Transverse colon (tissue), 4 donors: ENCODE results near the gene TBCEL. TPM values are rescaled to one million over a fixed set of nuclear protein-coding genes. Genes with fewer than 3 reads are reported as not detected.

Experiments used
- DNase-seq: peaks from one replicate; pipeline ENCODE4 v3.0.0-alpha.2; 2019
- H3K27ac ChIP-seq, 4 donors: fragments of 200-600 bp; sonication (generic); 2 replicates each; pipeline ENCODE4 v1.5.1; 2016 to 2018; ENCODE audit warnings: inconsistent platforms in 4 of 4
- H3K27me3 ChIP-seq: fragments of 200-600 bp; sonication (generic); 2 replicates; pipeline ENCODE4 v1.5.1; 2017; ENCODE audit warnings: inconsistent platforms
- H3K36me3 ChIP-seq, 4 donors: fragments of 200-600 bp; sonication (generic); 2 replicates each; pipeline ENCODE4 v1.5.1; 2017 to 2019; ENCODE audit warnings: inconsistent platforms in 4 of 4
- H3K4me1 ChIP-seq, 4 donors: fragments of 200-600 bp; sonication (generic); 2 replicates each; pipeline ENCODE4 v1.5.1; 2017 to 2020; ENCODE audit warnings: inconsistent platforms in 4 of 4
- H3K4me3 ChIP-seq, 4 donors: fragments of 200-600 bp; sonication (generic); 1 replicate in 1 of 4; 2 replicates in 3 of 4; pipeline versions ENCODE4 v1.5.1 to v1.6.1; 2017 to 2019; ENCODE audit warnings: inconsistent platforms in 4 of 4
- H3K9me3 ChIP-seq, 2 donors: fragments of 200-600 bp; sonication (generic); 2 replicates each; pipeline ENCODE4 v1.5.1; 2017 to 2019; ENCODE audit warnings: inconsistent platforms in 2 of 2
- EP300 ChIP-seq: sonication (generic); formaldehyde crosslinking; IDR thresholded peaks from one replicate; pipeline ENCODE4 v1.6.1; 2017; ENCODE audit warnings: antibody characterized with exemption, low read depth
- POLR2A ChIP-seq: fragments of 450-650 bp; IDR thresholded peaks from one replicate; pipeline ENCODE4 v1.6.1; 2016; ENCODE audit warnings: antibody characterized with exemption, mild to moderate bottlenecking, moderate library complexity
- POLR2AphosphoS5 ChIP-seq, 3 donors: sonication (generic); formaldehyde crosslinking; IDR thresholded peaks; one replicate each; pipeline ENCODE4 v1.6.1; 2016; ENCODE audit warnings: antibody characterized with exemption in 3 of 3
- WGBS, 2 donors: methylation state at CpG; one replicate each; pipeline ENCODE4 v1.1.5; 2018; ENCODE audit warnings: low coverage in 1 of 2; 5-methylcytosine and 5-hydroxymethylcytosine counted together
- in situ Hi-C, 4 donors: fragments of 200-750 bp; cut with MboI; loops; one replicate each; pipeline versions ENCODE4 v1.15.0 to v1.15.1; 2017; ENCODE audit warnings: low sequenced_read_pairs in 3 of 4, low pct_ligation_motif_present in 1 of 4, low pct_unique_long_range_greater_than_20kb in 1 of 4
- intact Hi-C: fragments of 100-400 bp; cut with DNase I; formaldehyde crosslinking; loops from one replicate; pipeline ENCODE4 v1.15.1; 2023; ENCODE audit warnings: low total_unique reads
- total RNA-seq, 4 donors: library from RNA; depleted of rRNA; stranded (reverse); fragments of >200 nt; gene quantifications; one replicate each; pipeline ENCODE4 v1.1.0, GENCODE V29; 2016
- TF ChIP-seq, protein P1 (sequence below), 5 experiments: fragments of 200-600 bp in 3 of 5; fragments of 450-650 bp in 2 of 5; sonication (generic) in 3 of 5; IDR thresholded peaks; 1 replicate in 2 of 5; 2 replicates in 3 of 5; pipeline ENCODE4 v1.5.1; 2016 to 2017; ENCODE audit warnings: antibody characterized with exemption in 5 of 5, inconsistent platforms in 3 of 5, mild to moderate bottlenecking in 2 of 5, moderate library complexity in 1 of 5

Gene TBCEL
- total RNA-seq, 4 donors from 2014 or later = 7.2 to 16.5 (median 10.5) TPM

DNA sequence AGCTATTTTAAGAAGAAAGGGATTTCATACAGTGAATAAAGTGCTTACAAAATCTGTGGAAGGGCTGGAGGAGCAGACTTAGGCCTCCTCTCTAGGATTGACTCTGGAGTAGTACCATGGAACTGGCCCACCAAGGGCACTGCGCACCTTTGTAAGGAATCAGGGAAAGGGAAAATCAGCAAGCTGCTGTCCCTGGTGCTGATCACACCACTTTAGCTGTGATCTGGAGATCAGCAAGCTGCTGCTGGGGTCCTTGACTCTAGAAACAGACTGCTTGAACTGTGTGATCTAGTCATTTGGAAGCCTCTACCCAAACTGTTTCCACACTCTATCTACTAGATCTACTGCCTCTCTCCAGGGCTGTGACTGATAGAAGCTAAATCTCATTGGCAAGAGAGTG, 58.8 kb downstream of the TBCEL start:
- TF ChIP-seq EP300 = no peak
- no peak for TF ChIP-seq POLR2A
- TF ChIP-seq POLR2AphosphoS5 (IDR thresholded peaks at IDR 0.05) = no peak
- TF ChIP-seq, protein P1, sequence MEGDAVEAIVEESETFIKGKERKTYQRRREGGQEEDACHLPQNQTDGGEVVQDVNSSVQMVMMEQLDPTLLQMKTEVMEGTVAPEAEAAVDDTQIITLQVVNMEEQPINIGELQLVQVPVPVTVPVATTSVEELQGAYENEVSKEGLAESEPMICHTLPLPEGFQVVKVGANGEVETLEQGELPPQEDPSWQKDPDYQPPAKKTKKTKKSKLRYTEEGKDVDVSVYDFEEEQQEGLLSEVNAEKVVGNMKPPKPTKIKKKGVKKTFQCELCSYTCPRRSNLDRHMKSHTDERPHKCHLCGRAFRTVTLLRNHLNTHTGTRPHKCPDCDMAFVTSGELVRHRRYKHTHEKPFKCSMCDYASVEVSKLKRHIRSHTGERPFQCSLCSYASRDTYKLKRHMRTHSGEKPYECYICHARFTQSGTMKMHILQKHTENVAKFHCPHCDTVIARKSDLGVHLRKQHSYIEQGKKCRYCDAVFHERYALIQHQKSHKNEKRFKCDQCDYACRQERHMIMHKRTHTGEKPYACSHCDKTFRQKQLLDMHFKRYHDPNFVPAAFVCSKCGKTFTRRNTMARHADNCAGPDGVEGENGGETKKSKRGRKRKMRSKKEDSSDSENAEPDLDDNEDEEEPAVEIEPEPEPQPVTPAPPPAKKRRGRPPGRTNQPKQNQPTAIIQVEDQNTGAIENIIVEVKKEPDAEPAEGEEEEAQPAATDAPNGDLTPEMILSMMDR (IDR thresholded peaks at IDR 0.05) = no peak
- in situ Hi-C loops (no loop called here), intact Hi-C loops (no loop called here)
- H3K4me1 ChIP-seq = no peaks in the 10 kb centered on the region
- DNase-seq = no peak
- WGBS, 2 donors = 94% methylated on average over 1 of the region's 1 CpG; no CpG with 5 or more reads in 1 of the 2 donors
- H3K9me3 ChIP-seq = no peaks in the 10 kb centered on the region
- H3K27ac ChIP-seq = no peak overlapping the region
- H3K36me3 ChIP-seq = peaks cover 0 to 9% (median 2%) of the 10 kb centered on the region in 4 donors
- no peak overlapping the region for H3K4me3 ChIP-seq
- H3K27me3 ChIP-seq = no peaks in the 10 kb centered on the region

DNA sequence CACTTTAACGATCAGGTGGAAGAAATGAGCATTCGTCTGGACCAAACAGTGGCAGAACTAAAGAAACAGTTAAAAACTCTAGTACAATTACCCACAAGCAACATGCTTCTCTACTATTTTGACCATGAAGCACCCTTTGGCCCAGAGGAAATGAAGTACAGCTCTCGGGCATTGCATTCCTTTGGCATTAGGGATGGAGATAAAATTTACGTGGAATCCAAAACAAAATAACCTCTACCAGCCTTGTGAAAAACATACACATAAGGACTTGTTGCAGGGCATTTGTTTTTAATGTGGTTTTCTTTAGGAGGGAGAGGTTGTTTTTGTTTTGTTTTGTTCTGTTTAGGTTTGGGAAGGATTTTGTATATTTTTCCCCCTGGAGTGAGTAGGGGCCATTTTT, 63.0 kb downstream of the TBCEL start:
- Histone ChIP-seq H3K27ac (no peak overlapping the region), H3K4me1 (no peaks in the 10 kb centered on the region), H3K4me3 (no peak overlapping the region), H3K27me3 (no peaks in the 10 kb centered on the region), H3K9me3 (no peaks in the 10 kb centered on the region), H3K36me3 (peaks cover 0 to 9% (median 2%) of the 10 kb centered on the region in 4 donors)
- intact Hi-C loops (no loop called here), in situ Hi-C loops (no loop called here)
- DNase-seq = no peak
- TF ChIP-seq POLR2AphosphoS5 (IDR thresholded peaks at IDR 0.05) = no peak
- TF ChIP-seq POLR2A = no peak
- no peak for TF ChIP-seq EP300
- TF ChIP-seq, protein P1 (IDR thresholded peaks at IDR 0.05) = no peak
- WGBS, 2 donors = 70 to 91% methylated on average over 4 of the region's 4 CpGs

DNA sequence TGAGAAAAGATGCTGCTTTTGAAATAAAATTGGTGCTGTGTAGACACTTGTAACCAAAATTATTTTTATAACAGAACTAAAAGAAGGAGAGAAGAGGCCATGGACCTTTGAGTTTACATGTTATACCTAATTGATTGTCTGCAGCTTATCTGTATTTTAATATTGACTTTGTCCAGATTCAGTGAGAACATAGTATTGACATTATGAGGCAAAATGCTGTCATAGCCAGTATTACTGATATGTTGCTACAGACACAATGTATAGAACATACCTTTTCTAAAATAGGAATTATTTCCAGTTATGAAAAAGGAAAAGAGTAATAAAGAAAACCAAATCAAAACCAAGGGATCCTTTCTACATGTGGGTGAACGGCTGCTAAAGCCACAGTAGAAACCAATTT, 65.7 kb downstream of the TBCEL start:
- intact Hi-C loops = no loop called here
- no peaks in the 10 kb centered on the region for H3K27me3 ChIP-seq
- peaks cover 0 to 9% (median 2%) of the 10 kb centered on the region in 4 donors for H3K36me3 ChIP-seq
- DNase-seq = no peak
- TF ChIP-seq POLR2AphosphoS5 (IDR thresholded peaks at IDR 0.05) = no peak
- TF ChIP-seq POLR2A = no peak
- no peak for TF ChIP-seq EP300
- TF ChIP-seq, protein P1 (IDR thresholded peaks at IDR 0.05) = no peak
- H3K27ac ChIP-seq = no peak overlapping the region
- H3K9me3 ChIP-seq = no peaks in the 10 kb centered on the region
- no peaks in the 10 kb centered on the region for H3K4me1 ChIP-seq
- 87 to 88% methylated on average over 1 of the region's 1 CpG for WGBS, 2 donors
- in situ Hi-C loops = no loop called here
- no peak overlapping the region for H3K4me3 ChIP-seq

DNA sequence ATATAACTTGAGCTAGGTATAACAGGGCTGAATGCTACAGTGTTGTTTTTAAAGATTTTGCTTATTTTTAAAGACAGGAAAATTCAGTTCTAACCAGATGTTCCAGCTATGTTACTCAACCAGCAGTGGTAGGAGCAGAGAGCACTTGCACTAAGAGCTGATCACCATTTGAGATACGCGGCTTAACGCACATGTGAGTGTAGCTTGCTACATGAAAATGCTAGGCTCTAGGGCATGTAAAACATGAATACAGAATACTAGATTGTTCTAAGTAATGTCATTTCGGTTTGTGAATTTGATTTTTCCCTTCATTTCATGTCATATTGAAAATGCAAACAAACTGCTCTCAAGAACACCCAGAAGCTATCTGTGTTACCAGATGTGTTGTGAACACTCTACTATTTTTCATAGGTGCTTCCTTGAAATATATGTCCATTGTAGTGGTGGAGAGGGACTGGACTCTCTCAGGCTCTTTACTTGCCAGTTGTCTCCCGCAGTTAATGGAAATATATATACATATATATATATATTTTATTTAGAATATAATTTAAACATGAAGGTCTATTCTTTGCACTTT, 66.3 kb downstream of the TBCEL start:
- Histone ChIP-seq H3K4me3 (no peak overlapping the region), H3K36me3 (peaks cover 0 to 9% (median under 1%) of the 10 kb centered on the region in 4 donors), H3K9me3 (no peaks in the 10 kb centered on the region), H3K27me3 (no peaks in the 10 kb centered on the region), H3K27ac (no peak overlapping the region), H3K4me1 (no peaks in the 10 kb centered on the region)
- intact Hi-C loops = no loop called here
- WGBS, 2 donors = 93 to 95% methylated on average over 5 of the region's 5 CpGs
- in situ Hi-C loops = no loop called here
- no peak for DNase-seq
- TF ChIP-seq EP300 = no peak
- TF ChIP-seq POLR2AphosphoS5 (IDR thresholded peaks at IDR 0.05) = no peak
- TF ChIP-seq, protein P1 (IDR thresholded peaks at IDR 0.05) = no peak
- TF ChIP-seq POLR2A = no peak
